Liver (tissue), 9 donors: ENCODE results near the gene COG7. TPM values are rescaled to one million over a fixed set of nuclear protein-coding genes. Genes with fewer than 3 reads are reported as not detected.
"Not testable (repeated sequence)": the region's sequence is repeated elsewhere in the genome, so short reads cannot be mapped to it uniquely, and the experiment has no call there.

Experiments used
- DNase-seq: peaks from one replicate; pipeline ENCODE4 v3.0.0-alpha.2; 2017; ENCODE audit warnings: low spot score
- H3K27ac ChIP-seq, 2 donors: one replicate each; pipeline ENCODE4 v1.7.0; 2013; ENCODE audit warnings: inconsistent platforms in 2 of 2, low read length in 2 of 2, control low read depth in 1 of 2, low read depth in 1 of 2, mild to moderate bottlenecking in 1 of 2
- H3K27me3 ChIP-seq, 4 donors: one replicate each; pipeline versions ENCODE4 v1.6.1 to v1.7.0; 2013; ENCODE audit warnings: low read length in 3 of 4, inconsistent platforms in 1 of 4, mild to moderate bottlenecking in 1 of 4, moderate library complexity in 1 of 4; ENCODE audit not compliant: control insufficient read depth in 4 of 4, insufficient read depth in 4 of 4
- H3K36me3 ChIP-seq, 4 donors: one replicate each; pipeline versions ENCODE4 v1.6.1 to v1.7.0; 2013; ENCODE audit warnings: low read length in 3 of 4, mild to moderate bottlenecking in 3 of 4, low read depth in 1 of 4, moderate library complexity in 1 of 4; ENCODE audit not compliant: control insufficient read depth in 4 of 4, insufficient read depth in 3 of 4
- H3K4me1 ChIP-seq, 4 donors: one replicate each; pipeline versions ENCODE4 v1.6.1 to v1.7.0; 2013; ENCODE audit warnings: low read length in 3 of 4, mild to moderate bottlenecking in 3 of 4, moderate library complexity in 1 of 4; ENCODE audit not compliant: control insufficient read depth in 4 of 4, insufficient read depth in 4 of 4
- H3K4me3 ChIP-seq, 3 donors: one replicate each; pipeline versions ENCODE4 v1.6.1 to v1.7.0; 2013; ENCODE audit warnings: low read length in 3 of 3, control low read depth in 1 of 3, low read depth in 1 of 3, mild to moderate bottlenecking in 1 of 3
- H3K9ac ChIP-seq, 2 donors: one replicate each; pipeline ENCODE4 v1.7.0; 2013; ENCODE audit warnings: low read length in 2 of 2, mild to moderate bottlenecking in 2 of 2, moderate library complexity in 2 of 2, control low read depth in 1 of 2, low read depth in 1 of 2
- H3K9me3 ChIP-seq, 4 donors: one replicate each; pipeline versions ENCODE4 v1.6.1 to v1.7.0; 2013; ENCODE audit warnings: low read length in 3 of 4; ENCODE audit not compliant: control insufficient read depth in 4 of 4
- EGR1 ChIP-seq, 2 donors: IDR thresholded peaks; 2 replicates each; pipeline ENCODE4 v1.6.1; 2016 to 2018; ENCODE audit warnings: antibody characterized with exemption in 2 of 2, low read depth in 2 of 2
- FOXA1 ChIP-seq: IDR thresholded peaks from 2 replicates; pipeline ENCODE4 v1.6.1; 2016; ENCODE audit warnings: antibody characterized with exemption
- HNF4A ChIP-seq, 2 donors: conservative IDR thresholded peaks; 2 replicates each; pipeline ENCODE4 v1.6.1; 2016; ENCODE audit warnings: antibody characterized with exemption in 2 of 2, mild to moderate bottlenecking in 2 of 2
- HNF4G ChIP-seq: IDR thresholded peaks from 2 replicates; pipeline ENCODE4 v1.6.1; 2016; ENCODE audit warnings: antibody characterized with exemption
- JUND ChIP-seq, 2 donors: IDR thresholded peaks; 2 replicates each; pipeline ENCODE4 v1.6.1; 2016; ENCODE audit warnings: antibody characterized with exemption in 2 of 2
- NR2F2 ChIP-seq: IDR thresholded peaks from 2 replicates; pipeline ENCODE4 v1.6.1; 2016; ENCODE audit warnings: antibody characterized with exemption
- RAD21 ChIP-seq, 2 donors: IDR thresholded peaks; 2 replicates each; pipeline ENCODE4 v1.6.1; 2016; ENCODE audit warnings: antibody characterized with exemption in 2 of 2, mild to moderate bottlenecking in 2 of 2
- RXRA ChIP-seq, 2 donors: IDR thresholded peaks; 2 replicates each; pipeline ENCODE4 v1.6.1; 2017 to 2018; ENCODE audit warnings: antibody characterized with exemption in 2 of 2, mild to moderate bottlenecking in 1 of 2
- SP1 ChIP-seq: IDR thresholded peaks from 2 replicates; pipeline ENCODE4 v1.6.1; 2018; ENCODE audit warnings: antibody characterized with exemption, mild to moderate bottlenecking
- YY1 ChIP-seq: IDR thresholded peaks from 2 replicates; pipeline ENCODE4 v1.6.1; 2016; ENCODE audit warnings: antibody characterized with exemption, mild to moderate bottlenecking
- WGBS: extraction: QIAGEN DNeasy Blood & Tissue Kit; methylation state at CpG from one replicate; pipeline ENCODE4 v1.1.7; 2013; 5-methylcytosine and 5-hydroxymethylcytosine counted together
- polyA plus RNA-seq, 2 donors: library from polyadenylated mRNA; stranded (reverse) in 1 of 2; unstranded in 1 of 2; fragments of 200-250 nt in 1 of 2; fragments of >200 nt in 1 of 2; fragmentation: Nextera tagmentation in 1 of 2; extraction: Ambion mirVana in 1 of 2; gene quantifications; one replicate each; pipeline versions ENCODE4 v1.2.1 to v1.2.3, GENCODE V29; 2013 to 2015
- total RNA-seq, 2 donors: library from RNA; depleted of rRNA; stranded (reverse); fragments of >200 nt; gene quantifications; one replicate each; pipeline ENCODE4 v1.2.3, GENCODE V29; 2014
- TF ChIP-seq, protein P1 (sequence below): IDR thresholded peaks from 2 replicates; pipeline ENCODE4 v1.6.1; 2016; ENCODE audit warnings: antibody characterized with exemption
- TF ChIP-seq, protein P2 (sequence below): fragments of 150-350 bp; IDR thresholded peaks from 2 replicates; pipeline ENCODE4 v1.5.1; 2017; ENCODE audit warnings: improper control_type of control experiment, low read depth, low read length; ENCODE audit not compliant: missing input control
- TF ChIP-seq, protein P3 (sequence below): IDR thresholded peaks from 2 replicates; pipeline ENCODE4 v1.6.1; 2016; ENCODE audit warnings: antibody characterized with exemption
- TF ChIP-seq, protein P4 (sequence below): IDR thresholded peaks from 2 replicates; pipeline ENCODE4 v1.6.1; 2016; ENCODE audit warnings: antibody characterized with exemption, mild to moderate bottlenecking
- TF ChIP-seq, protein P5 (sequence below): IDR thresholded peaks from 2 replicates; pipeline ENCODE4 v1.6.1; 2016; ENCODE audit warnings: antibody characterized with exemption
- donor health status: healthy.
- donor health status: healthy.
- donor health status: healthy.
- donor health status: healthy.
- donor health status: healthy.

The COG7 gene
- total and polyA plus RNA-seq, 4 donors, result 5.1 to 11.4 (median 6.6) TPM

DNA sequence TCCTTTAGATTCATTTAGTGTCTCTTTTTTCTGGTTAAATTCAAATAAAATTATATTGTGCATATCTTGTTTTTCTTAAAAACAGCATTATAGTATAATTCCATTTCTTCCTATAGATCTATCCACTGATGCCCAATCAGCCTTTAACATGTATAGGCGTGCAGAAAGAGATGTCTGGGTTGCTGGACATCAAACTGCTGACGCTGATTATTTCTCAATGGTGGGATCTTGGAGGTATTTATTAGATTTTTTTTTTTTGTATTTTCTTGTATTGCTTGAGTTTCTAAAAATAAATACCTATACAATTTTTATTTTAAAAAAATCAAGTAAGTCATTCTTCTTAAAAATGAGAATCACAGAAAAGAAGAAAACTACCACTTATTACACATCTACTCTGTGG lies 50.9 kb downstream of the COG7 start (continued):
- TF ChIP-seq, protein P1, sequence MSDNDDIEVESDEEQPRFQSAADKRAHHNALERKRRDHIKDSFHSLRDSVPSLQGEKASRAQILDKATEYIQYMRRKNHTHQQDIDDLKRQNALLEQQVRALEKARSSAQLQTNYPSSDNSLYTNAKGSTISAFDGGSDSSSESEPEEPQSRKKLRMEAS, result no peak
- TF ChIP-seq JUND (IDR thresholded peaks at IDR 0.05), result no peak
- TF ChIP-seq EGR1 (IDR thresholded peaks at IDR 0.05; ENCODE audit: low read depth in 2 of 2), result no peak
- TF ChIP-seq, protein P2, sequence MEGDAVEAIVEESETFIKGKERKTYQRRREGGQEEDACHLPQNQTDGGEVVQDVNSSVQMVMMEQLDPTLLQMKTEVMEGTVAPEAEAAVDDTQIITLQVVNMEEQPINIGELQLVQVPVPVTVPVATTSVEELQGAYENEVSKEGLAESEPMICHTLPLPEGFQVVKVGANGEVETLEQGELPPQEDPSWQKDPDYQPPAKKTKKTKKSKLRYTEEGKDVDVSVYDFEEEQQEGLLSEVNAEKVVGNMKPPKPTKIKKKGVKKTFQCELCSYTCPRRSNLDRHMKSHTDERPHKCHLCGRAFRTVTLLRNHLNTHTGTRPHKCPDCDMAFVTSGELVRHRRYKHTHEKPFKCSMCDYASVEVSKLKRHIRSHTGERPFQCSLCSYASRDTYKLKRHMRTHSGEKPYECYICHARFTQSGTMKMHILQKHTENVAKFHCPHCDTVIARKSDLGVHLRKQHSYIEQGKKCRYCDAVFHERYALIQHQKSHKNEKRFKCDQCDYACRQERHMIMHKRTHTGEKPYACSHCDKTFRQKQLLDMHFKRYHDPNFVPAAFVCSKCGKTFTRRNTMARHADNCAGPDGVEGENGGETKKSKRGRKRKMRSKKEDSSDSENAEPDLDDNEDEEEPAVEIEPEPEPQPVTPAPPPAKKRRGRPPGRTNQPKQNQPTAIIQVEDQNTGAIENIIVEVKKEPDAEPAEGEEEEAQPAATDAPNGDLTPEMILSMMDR, result no peak
- TF ChIP-seq HNF4A (conservative IDR thresholded peaks at IDR 0.05), result no peak
- TF ChIP-seq YY1, result no peak

DNA sequence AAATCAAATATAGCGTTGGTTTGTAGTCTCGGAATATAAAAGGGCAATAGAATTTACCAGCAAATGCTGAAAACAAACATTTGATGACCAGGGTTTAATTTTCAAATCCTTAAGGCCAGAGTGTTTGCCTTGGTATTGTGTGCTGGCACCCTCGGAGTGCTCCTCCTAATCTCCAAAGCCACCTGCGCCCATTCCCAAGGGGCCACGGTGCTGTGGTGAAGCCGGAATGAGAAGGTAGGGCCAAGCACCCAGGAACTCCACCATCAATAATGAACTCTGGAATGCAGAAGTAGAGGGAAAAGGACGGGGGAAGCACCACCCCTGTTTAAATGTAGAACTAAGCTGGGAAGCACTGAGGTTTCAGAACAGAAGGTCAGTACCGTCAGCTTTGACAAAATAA lies 51.9 kb downstream of the COG7 start:
- Histone ChIP-seq H3K9ac (no peak overlapping the region), H3K9me3 (no peaks in the 10 kb centered on the region), H3K27ac (no peak overlapping the region), H3K27me3 (no peaks in the 10 kb centered on the region), H3K4me1 (no peaks in the 10 kb centered on the region), H3K36me3 (peaks cover 12 to 73% (median 34%) of the 10 kb centered on the region in 4 donors), H3K4me3 (no peak overlapping the region)
- TF ChIP-seq, protein P1, result no peak
- TF ChIP-seq SP1, result no peak
- TF ChIP-seq, protein P3, sequence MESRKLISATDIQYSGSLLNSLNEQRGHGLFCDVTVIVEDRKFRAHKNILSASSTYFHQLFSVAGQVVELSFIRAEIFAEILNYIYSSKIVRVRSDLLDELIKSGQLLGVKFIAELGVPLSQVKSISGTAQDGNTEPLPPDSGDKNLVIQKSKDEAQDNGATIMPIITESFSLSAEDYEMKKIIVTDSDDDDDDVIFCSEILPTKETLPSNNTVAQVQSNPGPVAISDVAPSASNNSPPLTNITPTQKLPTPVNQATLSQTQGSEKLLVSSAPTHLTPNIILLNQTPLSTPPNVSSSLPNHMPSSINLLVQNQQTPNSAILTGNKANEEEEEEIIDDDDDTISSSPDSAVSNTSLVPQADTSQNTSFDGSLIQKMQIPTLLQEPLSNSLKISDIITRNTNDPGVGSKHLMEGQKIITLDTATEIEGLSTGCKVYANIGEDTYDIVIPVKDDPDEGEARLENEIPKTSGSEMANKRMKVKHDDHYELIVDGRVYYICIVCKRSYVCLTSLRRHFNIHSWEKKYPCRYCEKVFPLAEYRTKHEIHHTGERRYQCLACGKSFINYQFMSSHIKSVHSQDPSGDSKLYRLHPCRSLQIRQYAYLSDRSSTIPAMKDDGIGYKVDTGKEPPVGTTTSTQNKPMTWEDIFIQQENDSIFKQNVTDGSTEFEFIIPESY, result no peak
- TF ChIP-seq FOXA1, result no peak
- no peak for TF ChIP-seq HNF4G
- TF ChIP-seq, protein P4, sequence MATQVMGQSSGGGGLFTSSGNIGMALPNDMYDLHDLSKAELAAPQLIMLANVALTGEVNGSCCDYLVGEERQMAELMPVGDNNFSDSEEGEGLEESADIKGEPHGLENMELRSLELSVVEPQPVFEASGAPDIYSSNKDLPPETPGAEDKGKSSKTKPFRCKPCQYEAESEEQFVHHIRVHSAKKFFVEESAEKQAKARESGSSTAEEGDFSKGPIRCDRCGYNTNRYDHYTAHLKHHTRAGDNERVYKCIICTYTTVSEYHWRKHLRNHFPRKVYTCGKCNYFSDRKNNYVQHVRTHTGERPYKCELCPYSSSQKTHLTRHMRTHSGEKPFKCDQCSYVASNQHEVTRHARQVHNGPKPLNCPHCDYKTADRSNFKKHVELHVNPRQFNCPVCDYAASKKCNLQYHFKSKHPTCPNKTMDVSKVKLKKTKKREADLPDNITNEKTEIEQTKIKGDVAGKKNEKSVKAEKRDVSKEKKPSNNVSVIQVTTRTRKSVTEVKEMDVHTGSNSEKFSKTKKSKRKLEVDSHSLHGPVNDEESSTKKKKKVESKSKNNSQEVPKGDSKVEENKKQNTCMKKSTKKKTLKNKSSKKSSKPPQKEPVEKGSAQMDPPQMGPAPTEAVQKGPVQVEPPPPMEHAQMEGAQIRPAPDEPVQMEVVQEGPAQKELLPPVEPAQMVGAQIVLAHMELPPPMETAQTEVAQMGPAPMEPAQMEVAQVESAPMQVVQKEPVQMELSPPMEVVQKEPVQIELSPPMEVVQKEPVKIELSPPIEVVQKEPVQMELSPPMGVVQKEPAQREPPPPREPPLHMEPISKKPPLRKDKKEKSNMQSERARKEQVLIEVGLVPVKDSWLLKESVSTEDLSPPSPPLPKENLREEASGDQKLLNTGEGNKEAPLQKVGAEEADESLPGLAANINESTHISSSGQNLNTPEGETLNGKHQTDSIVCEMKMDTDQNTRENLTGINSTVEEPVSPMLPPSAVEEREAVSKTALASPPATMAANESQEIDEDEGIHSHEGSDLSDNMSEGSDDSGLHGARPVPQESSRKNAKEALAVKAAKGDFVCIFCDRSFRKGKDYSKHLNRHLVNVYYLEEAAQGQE, result no peak
- TF ChIP-seq JUND (IDR thresholded peaks at IDR 0.05), result no peak
- TF ChIP-seq NR2F2, result no peak
- no peak for TF ChIP-seq RAD21 (IDR thresholded peaks at IDR 0.05)
- no peak for TF ChIP-seq HNF4A (conservative IDR thresholded peaks at IDR 0.05)
- TF ChIP-seq, protein P5, sequence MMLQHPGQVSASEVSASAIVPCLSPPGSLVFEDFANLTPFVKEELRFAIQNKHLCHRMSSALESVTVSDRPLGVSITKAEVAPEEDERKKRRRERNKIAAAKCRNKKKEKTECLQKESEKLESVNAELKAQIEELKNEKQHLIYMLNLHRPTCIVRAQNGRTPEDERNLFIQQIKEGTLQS, result no peak
- no peak for TF ChIP-seq RXRA (IDR thresholded peaks at IDR 0.05)
- TF ChIP-seq, protein P2, result no peak
- TF ChIP-seq EGR1 (IDR thresholded peaks at IDR 0.05; ENCODE audit: low read depth in 2 of 2), result no peak
- DNase-seq, result no peak
- 97% methylated on average over 8 of the region's 8 CpGs for WGBS

DNA sequence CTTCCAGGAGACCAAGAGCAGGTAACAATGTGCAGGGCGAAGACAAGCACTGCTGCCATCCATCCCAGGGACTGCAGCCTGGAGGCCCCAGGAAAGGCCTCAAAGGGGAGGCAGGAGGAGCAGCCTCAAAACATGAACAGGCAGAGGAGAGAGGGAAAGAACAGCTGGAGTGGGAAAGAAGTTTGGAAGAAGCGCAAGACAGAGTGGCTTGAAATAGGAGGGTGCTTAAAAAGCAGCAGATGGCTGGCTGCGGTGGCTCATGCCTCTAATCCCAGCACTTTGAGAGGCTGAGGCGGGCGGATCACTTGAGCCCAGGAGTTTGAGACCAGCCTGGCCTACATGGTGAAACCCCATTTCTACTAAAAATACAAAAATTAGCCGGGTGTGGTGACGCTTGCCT lies 52.5 kb downstream of the COG7 start:
- 98% methylated on average over 7 of the region's 7 CpGs for WGBS
- not testable (repeated sequence) for H3K27ac ChIP-seq
- peaks cover 11 to 69% (median 34%) of the 10 kb centered on the region in 4 donors for H3K36me3 ChIP-seq

More for the DNA sequence above, 52.5 kb downstream of the COG7 start:
- not testable (repeated sequence) for H3K4me3 ChIP-seq, H3K9ac ChIP-seq, H3K27me3 ChIP-seq, DNase-seq, H3K4me1 ChIP-seq, H3K9me3 ChIP-seq
